HG02852 (cell line): ENCODE results near the gene OR1K1.

Experiments used
- ATAC-seq: cut with Tn5 transposase; IDR thresholded peaks from one replicate; pipeline ENCODE4 v1.9.1; 2021; ENCODE audit warnings: mild to moderate bottlenecking, moderate library complexity; ENCODE audit not compliant: unreplicated experiment

Gene OR1K1

DNA sequence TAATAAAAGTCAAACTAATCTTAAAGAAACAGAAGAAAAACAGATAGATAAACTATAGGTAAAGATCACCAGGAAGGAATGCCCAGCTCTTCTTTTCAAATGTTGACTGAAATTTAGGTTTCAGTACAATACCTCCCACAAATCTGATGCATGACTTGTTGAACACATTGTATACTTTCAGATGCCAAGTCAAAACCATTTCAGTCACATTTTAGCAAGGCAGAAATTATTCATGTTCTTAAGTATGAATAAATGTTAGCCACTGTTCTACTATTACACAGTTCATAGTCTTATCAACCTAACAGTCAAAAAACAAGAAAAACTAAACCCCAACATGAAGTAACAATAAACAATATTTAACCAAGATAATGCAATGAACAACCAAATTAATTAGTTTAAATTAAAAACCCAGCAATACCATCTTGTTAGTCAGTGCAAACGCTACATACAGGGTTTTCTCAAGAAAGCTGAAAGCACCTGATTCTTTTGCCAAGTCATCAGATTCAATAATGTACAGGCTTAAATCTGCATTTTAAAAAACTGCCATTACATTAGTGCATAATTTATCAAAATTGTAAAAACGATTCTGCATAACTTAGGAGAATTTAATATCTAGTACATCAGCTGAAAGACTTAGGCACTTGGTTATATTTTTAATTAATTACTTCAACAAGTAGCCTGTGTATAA lies 48.5 kb downstream of the OR1K1 start:
- no peak for ATAC-seq
